ENCODE measurements around the gene PALS1. TPM values are rescaled to one million over a fixed set of nuclear protein-coding genes. Genes with fewer than 3 reads are reported as not detected.

PALS1 gene
- total and polyA plus RNA-seq, 2 of the 8 experiments (the other 6 are each of a cell fraction or from before 2014, with no cell fraction given): 6.7 to 25.1 TPM

DNA sequence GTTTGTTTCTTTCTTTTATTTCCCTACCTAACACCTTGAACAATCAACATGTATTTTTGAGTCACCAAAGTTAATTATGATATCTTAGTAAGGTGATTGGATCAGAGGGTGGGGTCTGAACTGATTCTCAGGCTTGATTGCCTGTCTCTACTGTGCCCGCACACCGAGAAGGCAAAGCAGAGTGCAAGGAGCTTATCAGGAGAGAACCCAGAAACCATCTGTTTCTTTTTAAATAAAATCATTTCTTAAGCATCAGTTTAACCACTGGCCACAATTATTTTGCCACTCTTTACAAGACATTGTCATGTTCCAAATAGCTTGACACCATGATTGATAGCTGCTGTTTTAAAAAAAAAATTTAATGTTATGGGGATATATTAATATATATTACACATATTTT lies 48.9 kb upstream of the PALS1 start:
- H2BK20ac ChIP-seq (ENCODE audit: low read length): no peak overlapping the region
- H3K79me1 ChIP-seq (ENCODE audit: low read depth, low read length): no peaks in the 10 kb centered on the region
- H4K5ac ChIP-seq (ENCODE audit: insufficient read length, low read depth, low read length): no peak overlapping the region
- no peak overlapping the region for H3K27ac ChIP-seq (ENCODE audit: low read depth, low read length)
- no peak overlapping the region for H3K56ac ChIP-seq (replicated peaks; ENCODE audit: insufficient read length, low read depth, low read length)
- H3K4me1 ChIP-seq (replicated peaks in 1 of 4; ENCODE audit: control insufficient read depth in 3 of 4, insufficient read depth in 4 of 4, low read length in 3 of 4): no peaks in the 10 kb centered on the region
- FAIRE-seq (no peak), DNase-seq (ENCODE audit: low read depth in 1 of 2, low spot score in 2 of 2) (no peak)
- H4K20me1 ChIP-seq (replicated peaks in 1 of 2; ENCODE audit: control insufficient read depth in 1 of 2, insufficient read depth in 2 of 2, low read length in 2 of 2): no peaks in the 10 kb centered on the region
- no peak overlapping the region for H3K4me3 ChIP-seq (ENCODE audit: extremely low read depth in 1 of 4, insufficient read depth in 2 of 4, low read depth in 3 of 4, low read length in 4 of 4)
- no peaks in the 10 kb centered on the region for H3K9me3 ChIP-seq (ENCODE audit: insufficient read depth in 2 of 2, low read depth in 1 of 2, low read length in 1 of 2)
- no peak overlapping the region for H3K4me2 ChIP-seq (ENCODE audit: insufficient read depth in 1 of 2, low read depth in 2 of 2, low read length in 2 of 2)
- no peak overlapping the region for H2BK120ac ChIP-seq (replicated peaks; ENCODE audit: low read depth, low read length)
- POLR2A ChIA-PET (ENCODE audit: partially characterized antibody): no interaction called here
- H2BK15ac ChIP-seq (ENCODE audit: low read length): no peak overlapping the region
- H3K23ac ChIP-seq (ENCODE audit: insufficient read length): no peak overlapping the region
- CTCF ChIA-PET (ENCODE audit: partially characterized antibody): interaction anchor here (0.9 to 2.1 kb wide), 5 partner anchors 9 to 94 kb away, joined by 3 to 7 read pairs (median 4); no protein-coding TSS in a partner anchor
- H3K9ac ChIP-seq (replicated peaks in 1 of 4; ENCODE audit: extremely low read depth in 1 of 4, low read depth in 3 of 4, low read length in 3 of 4): no peak overlapping the region
- H3K4ac ChIP-seq (replicated peaks; ENCODE audit: insufficient read length, low read depth, low read length): no peak overlapping the region
- no peak overlapping the region for H2BK5ac ChIP-seq (ENCODE audit: low read depth, low read length)
- H3K36me3 ChIP-seq (ENCODE audit: control insufficient read depth in 2 of 4, insufficient read depth in 4 of 4, low read length in 3 of 4): no peaks in the 10 kb centered on the region
- H2AK5ac ChIP-seq (ENCODE audit: low read depth, low read length): no peak overlapping the region
- H3K23me2 ChIP-seq (ENCODE audit: low read depth, low read length): no peaks in the 10 kb centered on the region
- H2BK12ac ChIP-seq (ENCODE audit: low read depth, low read length): no peak overlapping the region
- no peak overlapping the region for H3K14ac ChIP-seq (ENCODE audit: insufficient read length)
- no peak overlapping the region for H4K91ac ChIP-seq (replicated peaks; ENCODE audit: insufficient read length, low read length)
- H3K79me2 ChIP-seq (ENCODE audit: control insufficient read depth in 1 of 2, insufficient read depth in 2 of 2, low read length in 2 of 2): no peaks in the 10 kb centered on the region
- H4K8ac ChIP-seq (ENCODE audit: extremely low read depth, insufficient read depth, low read length): no peak overlapping the region
- TF ChIP-seq BCL11A (IDR thresholded peaks at IDR 0.05; ENCODE audit: low read depth in 2 of 2, low read length in 2 of 2) (no peak), BACH1 (IDR thresholded peaks at IDR 0.05; ENCODE audit: low read length) (no peak), TEAD4 (IDR thresholded peaks at IDR 0.05; ENCODE audit: low read depth, low read length) (no peak), CEBPB (IDR thresholded peaks at IDR 0.05; ENCODE audit: low read depth, low read length) (no peak), EZH2 (IDR thresholded peaks at IDR 0.05; ENCODE audit: low read depth, low read length, severe bottlenecking) (no peak), SIN3A (conservative IDR thresholded peaks at IDR 0.05 in 1 of 2, IDR thresholded peaks at IDR 0.05 in 1 of 2; ENCODE audit: low read depth in 1 of 2, low read length in 2 of 2) (no peak), RXRA (IDR thresholded peaks at IDR 0.05; ENCODE audit: insufficient read depth, low read depth, low read length) (no peak), CTBP2 (IDR thresholded peaks at IDR 0.05; ENCODE audit: borderline replicate concordance, insufficient read depth, insufficient read length, low read length) (no peak), HDAC2 (IDR thresholded peaks at IDR 0.05; ENCODE audit: borderline replicate concordance in 1 of 2, low read depth in 2 of 2, low read length in 2 of 2) (no peak), CBX5 (IDR thresholded peaks at IDR 0.05; ENCODE audit: low read depth, low read length) (no peak), POLR2A (IDR thresholded peaks at IDR 0.05; ENCODE audit: control extremely low read depth in 1 of 2, low read depth in 2 of 2, low read length in 2 of 2) (no peak)
- TF ChIP-seq, protein P1, sequence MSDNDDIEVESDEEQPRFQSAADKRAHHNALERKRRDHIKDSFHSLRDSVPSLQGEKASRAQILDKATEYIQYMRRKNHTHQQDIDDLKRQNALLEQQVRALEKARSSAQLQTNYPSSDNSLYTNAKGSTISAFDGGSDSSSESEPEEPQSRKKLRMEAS (IDR thresholded peaks at IDR 0.05): no peak
- H3K18ac ChIP-seq (ENCODE audit: extremely low read depth, low read length): no peak overlapping the region
- 90% methylated on average over 2 of the region's 2 CpGs; no CpG with 5 or more reads in 1 of the 2 experiments for WGBS, 2 experiments (ENCODE audit: extremely low coverage in 1 of 2, insufficient coverage in 1 of 2, insufficient read length in 1 of 2, insufficient replicate concordance in 2 of 2, low coverage in 1 of 2, low lambda C conversion rate in 2 of 2, missing lambda C conversion rate in 1 of 2)
- H3K27me3 ChIP-seq (replicated peaks in 1 of 4; ENCODE audit: control insufficient read depth in 3 of 4, extremely low read depth in 1 of 4, insufficient read depth in 3 of 4, low read length in 3 of 4): no peaks in the 10 kb centered on the region
- H2AFZ ChIP-seq (ENCODE audit: low read length): no peak overlapping the region
